ENCODE measurements around the gene IFNA2.
"Not testable (repeated sequence)": the region's sequence is repeated elsewhere in the genome, so short reads cannot be mapped to it uniquely, and the experiment has no call there.

The IFNA2 gene

DNA sequence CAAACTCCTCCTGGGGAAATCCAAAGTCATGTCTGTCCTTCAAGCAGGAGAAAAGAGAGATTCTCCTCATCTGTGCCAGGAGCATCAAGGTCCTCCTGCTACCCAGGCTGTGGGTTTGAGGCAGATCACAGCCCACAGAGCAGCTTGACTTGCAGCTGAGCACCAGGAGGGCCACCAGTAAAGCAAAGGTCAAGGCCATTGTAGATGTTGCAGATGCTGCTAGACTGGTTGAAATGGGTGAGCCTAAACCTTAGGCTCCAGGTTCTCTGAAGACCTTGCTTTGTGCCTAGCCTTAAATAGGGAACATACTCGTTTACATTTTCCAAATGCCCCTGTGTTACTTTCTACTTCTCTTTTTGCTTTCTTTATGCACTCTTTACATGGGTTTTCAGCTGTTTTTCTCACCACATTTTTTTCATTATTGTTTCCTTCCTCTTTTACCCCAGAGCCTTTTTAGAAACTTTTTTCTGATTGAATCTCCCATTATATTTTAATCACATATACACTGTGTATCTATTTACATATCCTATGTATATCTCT, at the start of gene IFNA2:
IFNA2 (minus strand) TSS at position 268 of the 540 bp plus-strand sequence; CDS start at position 199, 69 bp downstream.
- Histone ChIP-seq H3K4me3 (ENCODE audit: low read depth in 1 of 2, low read length in 2 of 2) (no peak within 1 kb of the TSS), H3K36me3 (ENCODE audit: control insufficient read depth in 1 of 2, insufficient read depth in 2 of 2, low read length in 2 of 2) (no peaks in the 10 kb centered on the region), H3K9me3 (ENCODE audit: control insufficient read depth in 1 of 2, low read length in 2 of 2) (no peaks in the 10 kb centered on the region), H3K27ac (ENCODE audit: low read length) (no peak within 1 kb of the TSS), H3K27me3 (ENCODE audit: low read depth, low read length) (peaks cover 7% of the 10 kb centered on the region), H3K4me1 (ENCODE audit: control insufficient read depth in 1 of 2, insufficient read depth in 2 of 2, low read length in 2 of 2) (no peaks in the 10 kb centered on the region)

DNA sequence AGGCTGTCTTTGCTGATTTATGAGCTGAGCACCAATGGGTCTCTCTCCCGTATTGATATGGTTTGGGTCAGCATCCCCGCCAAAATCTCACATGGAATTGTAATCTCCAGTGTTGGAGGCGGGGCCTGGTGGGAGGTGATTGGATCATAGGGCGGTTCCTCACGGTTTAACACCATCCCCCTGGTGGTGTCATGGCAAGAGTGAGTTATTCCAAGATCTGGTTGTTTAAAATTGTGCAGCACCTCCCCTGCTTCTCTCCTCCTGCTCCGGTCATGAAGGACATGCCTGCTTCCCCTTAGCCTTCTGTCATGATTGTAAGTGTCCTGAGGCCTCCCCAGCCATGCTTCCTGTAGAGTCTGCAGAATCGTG, 49.8 kb upstream of the IFNA2 start:
- not testable (repeated sequence) for H3K4me3 ChIP-seq (ENCODE audit: low read depth in 1 of 2, low read length in 2 of 2); H3K27ac ChIP-seq (ENCODE audit: low read length); H3K36me3 ChIP-seq (ENCODE audit: control insufficient read depth in 1 of 2, insufficient read depth in 2 of 2, low read length in 2 of 2); H3K9me3 ChIP-seq (ENCODE audit: control insufficient read depth in 1 of 2, low read length in 2 of 2); H3K27me3 ChIP-seq (ENCODE audit: low read depth, low read length); H3K4me1 ChIP-seq (ENCODE audit: control insufficient read depth in 1 of 2, insufficient read depth in 2 of 2, low read length in 2 of 2)

DNA sequence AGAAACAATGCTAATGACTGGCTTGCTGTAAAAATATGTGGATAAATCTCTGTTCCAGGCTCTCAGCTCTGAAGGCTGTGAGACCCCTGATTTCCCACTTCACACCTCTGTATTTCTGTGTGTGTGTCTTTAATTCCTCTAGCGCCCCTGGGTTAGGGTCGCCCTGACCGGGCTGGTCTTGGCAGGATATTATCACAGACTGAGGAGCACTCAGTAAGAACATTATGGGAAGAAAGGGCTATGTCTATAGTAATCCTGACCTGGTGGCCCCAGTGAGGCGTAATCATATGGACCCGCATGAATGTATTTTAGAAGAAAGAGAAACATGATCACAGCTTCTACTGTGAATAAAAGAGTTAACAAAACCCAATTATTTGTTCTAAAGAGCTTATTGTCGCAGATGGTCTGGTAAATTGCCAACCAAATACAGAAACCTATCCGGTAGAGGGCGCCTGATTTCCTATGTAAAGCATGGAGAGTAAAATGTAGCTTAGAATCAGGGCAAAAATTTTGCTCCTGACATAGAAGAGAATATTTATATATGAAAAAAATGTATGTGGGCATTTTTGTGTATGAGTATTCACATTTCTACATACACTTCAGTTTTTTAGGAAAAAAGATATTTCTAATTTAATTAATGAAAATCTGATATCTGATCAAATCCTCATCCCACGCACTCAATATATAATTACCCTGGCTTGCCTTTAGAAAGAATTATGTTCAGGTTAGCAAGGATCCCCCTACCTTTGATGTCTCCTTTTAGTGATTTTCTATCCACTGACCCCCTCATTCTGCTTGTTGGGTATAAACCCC, 49.2 kb upstream of the IFNA2 start:
- H3K36me3 ChIP-seq (ENCODE audit: control insufficient read depth in 1 of 2, insufficient read depth in 2 of 2, low read length in 2 of 2): no peaks in the 10 kb centered on the region
- H3K27me3 ChIP-seq (ENCODE audit: low read depth, low read length): no peaks in the 10 kb centered on the region
- no peak overlapping the region for H3K27ac ChIP-seq (ENCODE audit: low read length)
- no peaks in the 10 kb centered on the region for H3K4me1 ChIP-seq (ENCODE audit: control insufficient read depth in 1 of 2, insufficient read depth in 2 of 2, low read length in 2 of 2)
- no peak overlapping the region for H3K4me3 ChIP-seq (ENCODE audit: low read depth in 1 of 2, low read length in 2 of 2)
- H3K9me3 ChIP-seq (ENCODE audit: control insufficient read depth in 1 of 2, low read length in 2 of 2): no peaks in the 10 kb centered on the region

DNA sequence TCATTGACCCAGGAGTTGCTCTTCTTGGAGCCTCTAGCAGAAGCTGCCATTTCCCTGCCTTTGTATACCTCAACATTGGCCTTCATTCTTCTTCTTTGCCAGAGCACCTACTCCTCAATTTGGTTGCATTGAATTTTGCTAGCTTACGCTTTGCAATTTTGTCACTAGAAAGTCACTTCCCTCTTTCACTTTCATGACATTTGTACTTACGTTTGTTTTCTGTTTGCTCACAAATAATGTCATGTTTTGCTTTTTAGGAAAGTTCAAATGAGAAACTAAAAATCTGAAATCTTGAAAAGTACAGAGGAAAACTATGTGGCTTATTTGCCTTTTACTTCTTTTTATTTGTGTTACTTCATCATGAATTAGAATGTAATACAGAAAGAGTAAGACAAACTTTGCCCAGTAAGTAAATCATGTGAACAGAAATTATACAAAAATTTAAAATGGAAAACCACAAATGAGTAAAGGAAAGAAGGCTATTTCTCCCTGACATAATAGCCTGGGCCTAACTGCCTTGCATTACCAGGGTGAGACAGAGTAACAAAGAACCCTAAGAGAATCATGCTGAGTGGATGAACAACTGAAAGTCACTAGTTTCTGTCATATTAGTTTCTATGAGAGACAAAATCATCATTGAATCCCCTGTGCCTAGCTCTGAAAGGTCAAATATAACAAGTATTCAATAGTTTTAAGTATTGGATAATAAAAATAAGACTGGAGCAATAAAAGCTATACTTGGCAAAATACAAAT, 47.7 kb upstream of the IFNA2 start:
- H3K9me3 ChIP-seq (ENCODE audit: control insufficient read depth in 1 of 2, low read length in 2 of 2): no peaks in the 10 kb centered on the region
- no peak overlapping the region for H3K4me3 ChIP-seq (ENCODE audit: low read depth in 1 of 2, low read length in 2 of 2)
- H3K27me3 ChIP-seq (ENCODE audit: low read depth, low read length): no peaks in the 10 kb centered on the region
- no peaks in the 10 kb centered on the region for H3K4me1 ChIP-seq (ENCODE audit: control insufficient read depth in 1 of 2, insufficient read depth in 2 of 2, low read length in 2 of 2)
- H3K36me3 ChIP-seq (ENCODE audit: control insufficient read depth in 1 of 2, insufficient read depth in 2 of 2, low read length in 2 of 2): no peaks in the 10 kb centered on the region
- H3K27ac ChIP-seq (ENCODE audit: low read length): no peak overlapping the region

DNA sequence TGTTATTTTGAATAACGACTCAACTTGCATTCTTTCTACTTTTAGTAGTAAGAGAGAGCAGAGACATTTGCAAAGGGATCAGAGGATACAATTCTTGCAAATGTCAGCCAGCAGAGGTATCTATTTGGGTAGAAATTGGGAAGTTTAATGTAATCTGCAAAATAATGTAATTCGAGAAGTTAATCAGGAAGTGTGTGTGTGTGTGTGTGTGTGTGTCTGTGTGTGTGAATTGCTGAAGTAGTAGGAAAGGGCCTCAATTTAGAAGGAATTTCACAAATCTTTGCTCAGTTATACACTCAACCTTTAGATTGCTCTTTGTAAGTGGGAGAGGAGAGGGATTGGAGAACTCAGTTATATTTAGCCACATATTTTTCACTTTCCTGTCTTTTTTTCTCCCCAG, 44.0 kb upstream of the IFNA2 start:
- no peak overlapping the region for H3K27ac ChIP-seq (ENCODE audit: low read length)
- no peaks in the 10 kb centered on the region for H3K36me3 ChIP-seq (ENCODE audit: control insufficient read depth in 1 of 2, insufficient read depth in 2 of 2, low read length in 2 of 2)
- H3K4me3 ChIP-seq (ENCODE audit: low read depth in 1 of 2, low read length in 2 of 2): no peak overlapping the region
- no peaks in the 10 kb centered on the region for H3K9me3 ChIP-seq (ENCODE audit: control insufficient read depth in 1 of 2, low read length in 2 of 2)
- no peaks in the 10 kb centered on the region for H3K27me3 ChIP-seq (ENCODE audit: low read depth, low read length)
- H3K4me1 ChIP-seq (ENCODE audit: control insufficient read depth in 1 of 2, insufficient read depth in 2 of 2, low read length in 2 of 2): no peaks in the 10 kb centered on the region

DNA sequence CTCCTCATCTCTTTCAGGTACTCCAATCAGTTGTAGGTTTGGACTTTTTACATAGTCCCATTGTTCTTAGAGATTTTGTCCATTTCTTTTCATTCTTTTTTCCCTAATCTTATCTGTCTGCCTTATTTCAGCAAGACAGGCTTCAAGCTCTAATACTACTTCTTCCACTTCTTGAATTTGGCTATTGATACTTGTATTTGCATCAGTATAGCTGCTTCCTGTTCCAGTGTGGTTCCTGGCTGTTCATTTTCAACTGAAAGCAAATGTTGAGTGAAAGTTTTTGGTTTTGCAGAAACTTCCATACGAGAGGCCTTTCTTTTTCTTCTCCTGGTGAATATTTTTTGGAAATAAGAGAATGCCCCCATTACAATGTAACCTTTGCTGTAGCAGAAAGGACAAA, 43.0 kb upstream of the IFNA2 start:
- Histone ChIP-seq H3K4me1 (ENCODE audit: control insufficient read depth in 1 of 2, insufficient read depth in 2 of 2, low read length in 2 of 2) (no peaks in the 10 kb centered on the region), H3K4me3 (ENCODE audit: low read depth in 1 of 2, low read length in 2 of 2) (no peak overlapping the region), H3K36me3 (ENCODE audit: control insufficient read depth in 1 of 2, insufficient read depth in 2 of 2, low read length in 2 of 2) (no peaks in the 10 kb centered on the region), H3K27me3 (ENCODE audit: low read depth, low read length) (no peaks in the 10 kb centered on the region), H3K27ac (ENCODE audit: low read length) (no peak overlapping the region), H3K9me3 (ENCODE audit: control insufficient read depth in 1 of 2, low read length in 2 of 2) (no peaks in the 10 kb centered on the region)

DNA sequence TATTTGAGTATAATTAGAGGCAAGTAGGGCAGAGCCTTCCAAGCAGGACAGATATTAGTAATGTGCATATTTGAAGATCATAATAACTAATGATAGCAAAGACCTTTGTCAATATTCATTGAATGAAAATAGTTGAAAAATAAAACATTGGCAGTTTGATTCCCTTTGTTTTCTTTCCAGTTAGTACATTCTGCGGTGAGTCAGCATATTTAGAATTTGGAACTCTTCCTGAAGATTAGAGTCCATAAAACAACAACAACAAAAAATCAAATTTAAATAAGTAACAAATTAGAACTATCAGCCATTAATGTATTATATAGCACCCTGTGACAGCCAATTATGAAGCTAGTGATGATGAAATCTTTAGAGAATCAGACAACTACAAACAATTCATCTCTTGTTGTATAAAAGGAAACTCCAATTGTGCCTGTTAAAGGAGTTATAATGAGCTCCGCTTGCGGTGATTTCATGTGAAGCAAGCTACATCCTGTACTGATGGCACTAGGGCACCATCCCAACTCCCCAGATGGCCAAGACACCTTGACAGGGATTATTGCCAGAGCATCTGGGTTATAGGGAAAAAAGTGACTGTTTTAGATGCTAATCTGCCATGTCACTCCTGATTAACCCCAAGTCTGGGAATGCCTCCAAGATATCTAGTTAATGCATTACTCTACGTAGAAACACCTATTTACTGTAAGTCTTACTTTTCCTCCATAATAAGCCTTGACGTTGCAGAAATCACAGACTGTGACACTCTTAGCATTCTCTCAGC, 30.5 kb upstream of the IFNA2 start:
- Histone ChIP-seq H3K4me3 (ENCODE audit: low read depth in 1 of 2, low read length in 2 of 2) (no peak overlapping the region), H3K27me3 (ENCODE audit: low read depth, low read length) (no peaks in the 10 kb centered on the region), H3K4me1 (ENCODE audit: control insufficient read depth in 1 of 2, insufficient read depth in 2 of 2, low read length in 2 of 2) (no peaks in the 10 kb centered on the region), H3K9me3 (ENCODE audit: control insufficient read depth in 1 of 2, low read length in 2 of 2) (no peaks in the 10 kb centered on the region), H3K36me3 (ENCODE audit: control insufficient read depth in 1 of 2, insufficient read depth in 2 of 2, low read length in 2 of 2) (no peaks in the 10 kb centered on the region), H3K27ac (ENCODE audit: low read length) (no peak overlapping the region)

DNA sequence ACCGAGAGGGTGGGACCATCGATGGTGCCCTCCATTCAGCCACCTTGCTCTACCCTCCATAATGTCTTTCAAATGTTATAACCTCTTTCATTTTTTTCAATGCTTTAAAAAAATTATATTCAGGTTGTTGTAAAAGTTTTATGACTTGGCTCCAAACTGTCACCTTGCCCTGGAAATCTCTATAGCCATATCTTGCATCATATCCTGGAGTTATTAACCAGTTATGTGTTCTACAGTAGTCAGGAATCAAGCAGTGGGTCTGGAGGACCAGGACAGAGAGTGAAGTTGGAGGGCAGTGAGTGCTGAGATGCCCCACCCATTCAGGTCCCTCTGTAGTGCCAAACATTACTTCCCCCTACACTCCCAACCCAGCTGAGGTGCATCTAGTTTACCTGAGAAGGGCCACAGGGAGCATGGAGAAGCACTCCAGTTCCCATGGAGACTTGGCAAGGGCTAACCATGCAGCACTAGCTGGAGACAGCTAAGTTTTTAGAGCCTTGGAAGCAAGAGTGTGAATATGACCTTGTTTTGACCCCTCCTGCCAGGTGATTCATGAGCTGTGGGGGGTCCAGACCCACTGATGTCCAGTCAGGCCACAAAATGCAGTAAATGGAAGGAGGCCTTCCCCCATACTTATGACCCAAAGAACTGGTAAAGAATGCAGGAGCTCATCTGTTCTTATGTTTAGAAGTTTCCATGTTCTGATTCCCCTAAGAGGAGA, 29.2 kb upstream of the IFNA2 start:
- Histone ChIP-seq H3K27me3 (ENCODE audit: low read depth, low read length) (no peaks in the 10 kb centered on the region), H3K4me1 (ENCODE audit: control insufficient read depth in 1 of 2, insufficient read depth in 2 of 2, low read length in 2 of 2) (no peaks in the 10 kb centered on the region), H3K27ac (ENCODE audit: low read length) (no peak overlapping the region), H3K36me3 (ENCODE audit: control insufficient read depth in 1 of 2, insufficient read depth in 2 of 2, low read length in 2 of 2) (no peaks in the 10 kb centered on the region), H3K4me3 (ENCODE audit: low read depth in 1 of 2, low read length in 2 of 2) (no peak overlapping the region), H3K9me3 (ENCODE audit: control insufficient read depth in 1 of 2, low read length in 2 of 2) (no peaks in the 10 kb centered on the region)

DNA sequence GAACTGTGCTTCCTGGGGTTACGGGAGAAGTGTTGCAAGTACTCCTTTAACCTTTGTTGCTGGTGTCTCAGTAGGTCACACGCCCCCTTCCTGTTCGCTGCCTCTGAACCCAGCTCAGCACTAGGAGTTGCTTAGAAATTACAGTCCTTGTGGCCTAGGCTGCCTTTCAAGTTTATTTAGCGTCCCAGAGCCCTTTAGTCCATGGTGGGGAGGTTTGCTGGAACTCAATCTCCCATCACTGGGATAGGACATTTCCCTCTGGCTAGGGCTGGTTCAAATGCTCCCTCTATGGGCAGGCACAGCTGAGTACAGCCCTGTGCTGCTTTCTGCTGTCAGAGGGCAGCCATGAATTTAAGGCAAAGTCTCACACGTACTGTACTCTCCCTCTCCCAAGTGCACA, 28.4 kb upstream of the IFNA2 start:
- no peaks in the 10 kb centered on the region for H3K4me1 ChIP-seq (ENCODE audit: control insufficient read depth in 1 of 2, insufficient read depth in 2 of 2, low read length in 2 of 2)
- no peaks in the 10 kb centered on the region for H3K36me3 ChIP-seq (ENCODE audit: control insufficient read depth in 1 of 2, insufficient read depth in 2 of 2, low read length in 2 of 2)
- H3K27ac ChIP-seq (ENCODE audit: low read length): no peak overlapping the region
- no peak overlapping the region for H3K4me3 ChIP-seq (ENCODE audit: low read depth in 1 of 2, low read length in 2 of 2)
- H3K9me3 ChIP-seq (ENCODE audit: control insufficient read depth in 1 of 2, low read length in 2 of 2): no peaks in the 10 kb centered on the region
- no peaks in the 10 kb centered on the region for H3K27me3 ChIP-seq (ENCODE audit: low read depth, low read length)

DNA sequence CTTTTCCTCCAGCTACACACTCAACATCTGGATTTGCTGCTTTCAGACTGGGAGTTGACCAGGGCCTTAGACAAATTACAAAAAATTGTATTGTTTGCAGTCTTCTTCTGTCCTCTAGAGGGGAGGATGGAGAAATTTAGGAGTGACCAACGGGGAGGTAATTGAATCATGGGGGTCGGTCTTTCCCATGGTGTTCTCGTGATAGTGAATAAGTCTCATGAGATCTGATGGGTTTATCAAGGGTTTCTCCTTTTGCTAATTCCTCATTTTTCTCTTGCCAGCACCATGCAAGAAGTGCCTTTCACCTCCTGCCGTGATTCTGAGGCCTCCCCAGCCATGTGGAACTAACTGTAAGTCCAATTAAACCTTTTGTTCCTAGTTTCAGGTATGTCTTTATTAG, 28.0 kb upstream of the IFNA2 start:
- Histone ChIP-seq H3K4me1 (ENCODE audit: control insufficient read depth in 1 of 2, insufficient read depth in 2 of 2, low read length in 2 of 2) (no peaks in the 10 kb centered on the region), H3K36me3 (ENCODE audit: control insufficient read depth in 1 of 2, insufficient read depth in 2 of 2, low read length in 2 of 2) (no peaks in the 10 kb centered on the region), H3K27me3 (ENCODE audit: low read depth, low read length) (no peaks in the 10 kb centered on the region), H3K27ac (ENCODE audit: low read length) (no peak overlapping the region), H3K9me3 (ENCODE audit: control insufficient read depth in 1 of 2, low read length in 2 of 2) (no peaks in the 10 kb centered on the region), H3K4me3 (ENCODE audit: low read depth in 1 of 2, low read length in 2 of 2) (no peak overlapping the region)

DNA sequence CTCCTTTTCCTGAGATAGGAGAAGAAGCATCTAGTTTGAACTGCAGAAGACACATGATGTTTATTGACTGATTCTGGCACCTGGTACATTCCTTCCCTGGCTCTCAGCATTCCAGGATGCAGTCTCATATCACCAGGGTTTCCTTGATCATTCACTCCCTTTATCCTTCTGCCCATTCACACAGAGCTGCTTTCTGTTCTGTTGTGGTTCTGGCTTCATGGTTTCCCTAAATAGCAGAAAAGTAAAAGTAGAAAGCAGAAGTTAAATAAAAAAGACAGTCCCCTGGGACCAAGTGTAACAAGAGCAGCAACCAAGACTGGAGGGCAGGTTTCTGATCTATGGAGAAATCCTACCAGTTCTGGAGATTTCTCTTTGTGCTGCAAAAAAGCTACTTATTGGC, 26.9 kb upstream of the IFNA2 start:
- Histone ChIP-seq H3K4me3 (ENCODE audit: low read depth in 1 of 2, low read length in 2 of 2) (no peak overlapping the region), H3K36me3 (ENCODE audit: control insufficient read depth in 1 of 2, insufficient read depth in 2 of 2, low read length in 2 of 2) (no peaks in the 10 kb centered on the region), H3K4me1 (ENCODE audit: control insufficient read depth in 1 of 2, insufficient read depth in 2 of 2, low read length in 2 of 2) (no peaks in the 10 kb centered on the region), H3K27me3 (ENCODE audit: low read depth, low read length) (no peaks in the 10 kb centered on the region), H3K9me3 (ENCODE audit: control insufficient read depth in 1 of 2, low read length in 2 of 2) (no peaks in the 10 kb centered on the region), H3K27ac (ENCODE audit: low read length) (no peak overlapping the region)
